ENCODE data around the gene SELENOH.
A peak's percentile ranks its signal among the peaks of the same experiment; 100 is the strongest.
"Not testable (repeated sequence)": the region's sequence is repeated elsewhere in the genome, so short reads cannot be mapped to it uniquely, and the experiment has no call there.

The SELENOH gene, protein sequence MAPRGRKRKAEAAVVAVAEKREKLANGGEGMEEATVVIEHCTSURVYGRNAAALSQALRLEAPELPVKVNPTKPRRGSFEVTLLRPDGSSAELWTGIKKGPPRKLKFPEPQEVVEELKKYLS

DNA sequence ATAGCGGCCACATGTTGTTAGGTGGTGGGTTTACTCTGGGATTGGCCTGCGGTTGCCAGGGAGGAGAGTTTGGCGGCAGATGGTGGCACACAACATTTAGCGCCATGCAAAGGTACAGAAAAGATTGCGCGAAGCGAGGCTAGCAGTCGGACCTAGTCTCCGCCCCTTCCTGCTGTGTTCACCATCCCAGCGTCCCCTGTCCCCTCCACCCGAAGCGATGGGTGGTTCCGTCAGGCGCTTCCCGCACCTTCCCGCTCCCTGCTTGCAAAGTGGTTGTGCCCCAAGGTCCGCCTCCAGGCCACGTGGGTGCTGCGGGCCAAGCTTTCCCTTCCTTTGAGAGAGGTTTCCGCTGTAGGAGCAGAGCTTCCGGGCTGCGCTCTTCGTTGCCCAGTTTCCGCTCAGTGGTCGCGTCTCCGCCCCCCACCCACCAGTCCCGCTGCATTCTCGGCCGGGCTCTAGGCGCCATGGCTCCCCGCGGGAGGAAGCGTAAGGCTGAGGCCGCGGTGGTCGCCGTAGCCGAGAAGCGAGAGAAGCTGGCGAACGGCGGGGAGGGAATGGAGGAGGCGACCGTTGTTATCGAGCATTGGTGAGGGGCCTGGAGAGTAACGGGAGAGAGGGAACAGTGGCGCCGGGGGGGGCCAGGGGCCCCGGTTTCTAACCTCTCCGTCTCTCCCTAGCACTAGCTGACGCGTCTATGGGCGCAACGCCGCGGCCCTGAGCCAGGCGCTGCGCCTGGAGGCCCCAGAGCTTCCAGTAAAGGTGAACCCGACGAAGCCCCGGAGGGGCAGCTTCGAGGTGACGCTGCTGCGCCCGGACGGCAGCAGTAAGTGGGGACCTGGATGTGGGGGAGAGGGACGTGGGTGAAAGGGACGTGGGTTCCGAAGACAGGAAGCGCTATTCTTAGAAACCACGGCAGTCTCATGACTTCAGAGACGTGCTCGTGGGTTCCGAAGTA is at the start of gene SELENOH:
SELENOH (plus strand) TSS at position 360 of the 955 bp plus-strand sequence; CDS start at position 465, 105 bp downstream.
- peaks cover 2% of the 10 kb centered on the region for H3K4me1 ChIP-seq (ENCODE audit: control insufficient read depth, insufficient read depth, low read length)
- peak within 1 kb of the TSS; percentile 99 for H3K9ac ChIP-seq (ENCODE audit: low read depth, low read length)
- no peaks in the 10 kb centered on the region for H3K27me3 ChIP-seq (ENCODE audit: control insufficient read depth, insufficient read depth, low read length)
- no peaks in the 10 kb centered on the region for H3K9me3 ChIP-seq (ENCODE audit: control insufficient read depth, insufficient read depth, low read length)
- H3K4me3 ChIP-seq (ENCODE audit: low read depth, low read length): peak within 1 kb of the TSS; percentile 98
- peaks cover 18% of the 10 kb centered on the region for H3K36me3 ChIP-seq (ENCODE audit: control insufficient read depth, insufficient read depth, low read length)

DNA sequence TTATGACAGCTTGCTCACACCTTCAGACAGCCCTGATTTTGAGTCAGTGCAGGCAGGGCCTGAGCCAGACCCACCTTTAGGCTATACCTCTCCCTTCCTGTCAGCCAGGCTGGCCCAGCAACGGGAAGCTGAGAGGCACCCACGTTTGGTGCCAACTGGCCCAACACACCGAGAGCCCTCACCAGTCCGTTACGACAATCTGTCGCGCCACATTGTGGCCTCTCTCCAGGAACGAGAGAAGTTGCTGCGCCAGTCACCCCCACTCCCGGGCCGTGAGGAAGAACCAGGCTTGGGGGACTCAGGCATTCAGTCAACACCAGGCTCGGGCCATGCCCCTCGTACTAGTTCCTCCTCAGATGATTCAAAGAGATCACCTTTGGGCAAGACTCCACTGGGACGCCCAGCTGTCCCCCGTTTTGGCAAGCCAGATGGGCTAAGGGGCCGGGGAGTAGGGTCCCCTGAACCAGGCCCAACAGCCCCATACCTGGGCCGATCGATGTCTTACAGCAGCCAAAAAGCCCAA is 42.4 kb upstream of the SELENOH start:
- Histone ChIP-seq H3K9me3 (ENCODE audit: control insufficient read depth, insufficient read depth, low read length) (no peaks in the 10 kb centered on the region), H3K4me3 (ENCODE audit: low read depth, low read length) (no peak overlapping the region), H3K27me3 (ENCODE audit: control insufficient read depth, insufficient read depth, low read length) (no peaks in the 10 kb centered on the region), H3K4me1 (ENCODE audit: control insufficient read depth, insufficient read depth, low read length) (no peaks in the 10 kb centered on the region), H3K36me3 (ENCODE audit: control insufficient read depth, insufficient read depth, low read length) (peaks cover 50% of the 10 kb centered on the region), H3K9ac (ENCODE audit: low read depth, low read length) (no peak overlapping the region)

DNA sequence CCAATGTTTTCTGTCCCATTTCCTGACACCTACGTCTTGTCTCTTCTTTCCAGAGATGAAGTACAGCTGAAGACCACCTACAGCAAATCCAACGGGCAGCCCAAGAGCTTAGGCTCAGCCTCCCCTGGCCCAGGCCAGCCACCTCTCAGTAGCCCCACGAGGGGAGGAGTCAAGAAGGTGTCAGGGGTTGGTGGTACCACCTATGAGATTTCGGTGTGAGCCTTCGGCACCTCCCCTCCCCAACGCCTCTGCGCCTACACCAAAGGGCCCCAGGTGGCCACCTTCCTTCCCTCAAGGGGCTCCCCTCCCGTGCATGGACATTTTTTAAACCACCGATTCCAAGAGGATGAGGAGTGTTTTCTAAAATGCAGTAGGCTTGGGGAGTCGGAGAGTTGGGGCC is 41.5 kb upstream of the SELENOH start:
- Histone ChIP-seq H3K27me3 (ENCODE audit: control insufficient read depth, insufficient read depth, low read length) (no peaks in the 10 kb centered on the region), H3K9me3 (ENCODE audit: control insufficient read depth, insufficient read depth, low read length) (no peaks in the 10 kb centered on the region), H3K36me3 (ENCODE audit: control insufficient read depth, insufficient read depth, low read length) (peaks cover 47% of the 10 kb centered on the region), H3K4me1 (ENCODE audit: control insufficient read depth, insufficient read depth, low read length) (no peaks in the 10 kb centered on the region), H3K9ac (ENCODE audit: low read depth, low read length) (no peak overlapping the region), H3K4me3 (ENCODE audit: low read depth, low read length) (no peak overlapping the region)

DNA sequence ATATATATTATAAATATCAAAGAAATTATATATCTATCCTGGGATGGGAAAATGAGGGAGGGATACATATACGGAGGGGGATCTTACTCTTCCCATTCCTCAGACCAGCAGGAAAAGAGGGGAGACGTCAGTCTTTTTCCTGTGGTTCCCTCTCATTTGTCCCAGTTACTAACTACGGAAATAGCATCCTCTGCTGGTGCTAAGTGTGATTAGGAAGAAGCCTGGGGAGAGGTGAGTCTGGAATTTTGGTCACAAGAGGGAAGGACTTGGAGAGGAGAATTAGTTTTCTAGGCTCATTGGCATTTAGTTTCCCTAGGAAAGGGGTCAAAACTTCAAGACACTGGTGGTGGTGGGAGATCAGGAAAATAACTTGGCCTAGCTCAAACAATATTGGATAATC is 40.9 kb upstream of the SELENOH start:
- Histone ChIP-seq H3K27me3 (ENCODE audit: control insufficient read depth, insufficient read depth, low read length) (no peaks in the 10 kb centered on the region), H3K4me3 (ENCODE audit: low read depth, low read length) (no peak overlapping the region), H3K9me3 (ENCODE audit: control insufficient read depth, insufficient read depth, low read length) (no peaks in the 10 kb centered on the region), H3K4me1 (ENCODE audit: control insufficient read depth, insufficient read depth, low read length) (no peaks in the 10 kb centered on the region), H3K9ac (ENCODE audit: low read depth, low read length) (no peak overlapping the region), H3K36me3 (ENCODE audit: control insufficient read depth, insufficient read depth, low read length) (peaks cover 47% of the 10 kb centered on the region)

DNA sequence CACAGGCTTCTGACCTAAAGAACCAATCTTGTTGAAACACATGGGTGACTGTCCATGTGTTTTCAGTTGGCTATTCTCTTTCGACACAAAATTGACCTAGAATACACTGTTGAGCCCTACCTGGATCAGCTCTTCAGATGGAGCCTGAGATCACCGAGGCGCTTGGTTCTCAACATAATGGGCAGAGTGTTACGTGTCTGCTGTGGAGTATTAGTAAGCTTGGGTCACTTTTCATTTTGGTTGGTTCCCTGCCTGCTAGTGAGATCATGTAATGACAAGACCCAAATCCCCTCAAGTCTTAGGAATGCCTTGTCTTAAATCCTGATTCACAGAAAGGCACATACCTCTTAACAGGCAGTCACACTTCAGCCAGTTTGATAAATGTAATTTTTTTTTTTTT is 38.0 kb upstream of the SELENOH start:
- peaks cover 28% of the 10 kb centered on the region for H3K36me3 ChIP-seq (ENCODE audit: control insufficient read depth, insufficient read depth, low read length)
- H3K9ac ChIP-seq (ENCODE audit: low read depth, low read length): no peak overlapping the region
- no peak overlapping the region for H3K4me3 ChIP-seq (ENCODE audit: low read depth, low read length)
- no peaks in the 10 kb centered on the region for H3K9me3 ChIP-seq (ENCODE audit: control insufficient read depth, insufficient read depth, low read length)
- H3K27me3 ChIP-seq (ENCODE audit: control insufficient read depth, insufficient read depth, low read length): no peaks in the 10 kb centered on the region
- no peaks in the 10 kb centered on the region for H3K4me1 ChIP-seq (ENCODE audit: control insufficient read depth, insufficient read depth, low read length)

DNA sequence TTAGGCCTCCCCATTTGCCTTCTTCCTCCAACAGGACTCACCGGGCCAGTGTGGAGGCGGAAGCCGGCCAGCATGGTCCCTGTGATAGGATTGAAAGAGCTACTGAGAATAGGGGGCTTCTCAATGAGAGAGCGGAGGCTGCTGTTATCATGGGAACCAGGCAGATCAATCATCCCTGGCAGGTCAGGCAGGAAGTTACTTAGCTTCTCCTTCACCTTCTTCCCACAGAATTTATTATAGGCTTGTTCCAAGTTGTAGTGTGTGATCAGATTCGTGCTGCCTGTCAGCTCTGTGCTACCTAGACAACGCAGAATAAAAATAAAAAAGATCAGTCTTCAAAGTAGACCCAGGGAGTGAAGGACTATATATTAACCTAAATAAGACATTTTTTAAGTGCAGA is 36.4 kb upstream of the SELENOH start:
- H3K4me3 ChIP-seq (ENCODE audit: low read depth, low read length): no peak overlapping the region
- peaks cover 13% of the 10 kb centered on the region for H3K36me3 ChIP-seq (ENCODE audit: control insufficient read depth, insufficient read depth, low read length)
- H3K27me3 ChIP-seq (ENCODE audit: control insufficient read depth, insufficient read depth, low read length): no peaks in the 10 kb centered on the region
- H3K4me1 ChIP-seq (ENCODE audit: control insufficient read depth, insufficient read depth, low read length): no peaks in the 10 kb centered on the region
- no peaks in the 10 kb centered on the region for H3K9me3 ChIP-seq (ENCODE audit: control insufficient read depth, insufficient read depth, low read length)
- H3K9ac ChIP-seq (ENCODE audit: low read depth, low read length): no peak overlapping the region

DNA sequence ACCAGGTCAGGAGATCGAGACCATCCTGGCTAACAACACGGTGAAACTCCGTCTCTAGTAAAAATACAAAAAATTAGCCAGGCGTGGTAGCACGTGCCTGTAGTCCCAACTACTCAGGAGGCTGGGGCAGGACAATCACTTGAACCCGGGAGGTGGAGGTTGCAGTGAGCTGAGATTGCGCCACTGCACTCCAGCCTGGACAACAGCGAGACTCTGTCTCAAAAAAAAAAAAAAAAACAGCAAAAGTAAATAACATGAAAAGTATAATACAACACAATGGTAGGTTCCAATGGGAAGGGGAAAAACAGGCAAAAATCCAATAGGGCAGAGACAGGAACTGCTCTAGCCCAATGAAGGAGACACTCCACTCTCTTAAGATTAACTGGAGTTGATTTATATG is 35.9 kb upstream of the SELENOH start:
- H3K4me3 ChIP-seq (ENCODE audit: low read depth, low read length); H3K9me3 ChIP-seq (ENCODE audit: control insufficient read depth, insufficient read depth, low read length); H3K9ac ChIP-seq (ENCODE audit: low read depth, low read length); H3K4me1 ChIP-seq (ENCODE audit: control insufficient read depth, insufficient read depth, low read length); H3K27me3 ChIP-seq (ENCODE audit: control insufficient read depth, insufficient read depth, low read length): not testable (repeated sequence)
- peaks cover 11% of the 10 kb centered on the region for H3K36me3 ChIP-seq (ENCODE audit: control insufficient read depth, insufficient read depth, low read length)

DNA sequence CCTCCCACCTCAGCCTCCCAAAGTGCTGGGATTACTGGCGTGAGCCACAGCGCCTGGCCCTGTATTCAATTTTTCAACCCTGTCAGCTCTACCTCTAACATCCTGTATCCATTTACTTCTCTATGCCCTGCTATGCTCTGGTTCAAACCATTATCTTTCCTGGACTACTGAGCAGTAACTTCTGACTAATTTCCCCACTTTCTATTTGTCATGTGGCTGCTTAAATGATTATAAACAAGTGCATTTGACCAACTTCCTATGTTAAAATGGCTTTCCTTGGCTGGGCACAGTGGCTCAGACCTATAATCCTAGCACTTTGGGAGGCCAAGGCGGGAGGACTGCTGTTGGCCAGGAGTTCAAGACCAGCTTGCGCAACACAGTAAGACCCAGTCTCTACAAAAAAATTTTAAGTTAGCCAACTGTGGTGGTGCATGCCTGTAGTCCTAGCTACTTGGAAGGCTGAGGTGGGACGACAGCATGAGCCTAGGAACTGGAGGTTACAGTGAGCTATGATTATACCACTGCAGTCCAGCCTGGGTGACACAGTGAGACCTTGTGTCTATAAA is 31.4 kb upstream of the SELENOH start:
- H3K27me3 ChIP-seq (ENCODE audit: control insufficient read depth, insufficient read depth, low read length): no peaks in the 10 kb centered on the region
- H3K4me1 ChIP-seq (ENCODE audit: control insufficient read depth, insufficient read depth, low read length): peaks cover 2% of the 10 kb centered on the region
- no peaks in the 10 kb centered on the region for H3K36me3 ChIP-seq (ENCODE audit: control insufficient read depth, insufficient read depth, low read length)
- H3K9ac ChIP-seq (ENCODE audit: low read depth, low read length): no peak overlapping the region
- no peak overlapping the region for H3K4me3 ChIP-seq (ENCODE audit: low read depth, low read length)
- no peaks in the 10 kb centered on the region for H3K9me3 ChIP-seq (ENCODE audit: control insufficient read depth, insufficient read depth, low read length)

DNA sequence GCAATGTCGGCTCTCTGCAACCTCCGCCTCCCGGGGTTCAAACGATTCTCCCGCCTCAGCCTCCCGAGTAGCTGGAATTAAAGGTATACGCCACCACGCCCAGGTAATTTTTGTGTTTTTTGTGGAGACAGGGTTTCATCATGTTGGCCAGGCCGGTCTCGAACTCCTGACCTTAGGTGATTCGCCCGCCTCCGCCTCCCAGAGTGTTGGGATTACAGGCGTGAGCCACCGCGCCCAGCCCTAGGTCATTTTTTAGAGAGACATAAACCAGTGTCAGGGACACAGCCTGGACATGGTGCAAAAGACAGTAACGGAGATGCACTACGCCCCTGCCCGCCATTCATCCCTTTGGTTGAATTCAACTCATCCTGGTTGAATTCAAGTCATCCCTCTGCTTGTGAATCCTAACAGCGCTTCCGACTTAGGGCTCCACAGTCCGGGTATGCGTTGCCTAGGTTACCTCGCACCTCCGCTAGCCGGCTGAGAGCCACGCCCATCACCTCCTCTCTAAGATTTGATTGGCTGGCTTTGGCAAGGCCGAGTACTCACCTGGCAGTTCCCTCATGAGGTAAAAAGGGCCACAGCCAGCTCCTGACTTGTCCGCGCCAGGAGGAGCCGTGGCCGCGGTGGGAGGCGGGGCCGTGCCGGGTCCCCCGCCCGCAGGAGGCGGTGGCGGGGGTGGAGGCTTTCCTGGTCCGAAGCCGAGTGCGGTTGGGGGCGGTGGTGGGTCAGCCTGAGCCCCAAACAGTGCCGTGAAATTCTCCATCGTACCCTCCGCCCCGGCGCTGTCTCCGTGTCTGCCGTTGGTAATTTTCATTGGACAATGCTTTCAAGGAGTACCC is 29.7 kb upstream of the SELENOH start, which contains the start of gene MED19:
MED19 (minus strand) TSS at position 802 of the 842 bp plus-strand sequence; CDS start at position 766, 36 bp downstream.
- Histone ChIP-seq H3K9ac (ENCODE audit: low read depth, low read length) (peak within 1 kb of the TSS; percentile 96), H3K9me3 (ENCODE audit: control insufficient read depth, insufficient read depth, low read length) (no peaks in the 10 kb centered on the region), H3K4me1 (ENCODE audit: control insufficient read depth, insufficient read depth, low read length) (peaks cover 2% of the 10 kb centered on the region), H3K36me3 (ENCODE audit: control insufficient read depth, insufficient read depth, low read length) (no peaks in the 10 kb centered on the region), H3K27me3 (ENCODE audit: control insufficient read depth, insufficient read depth, low read length) (no peaks in the 10 kb centered on the region), H3K4me3 (ENCODE audit: low read depth, low read length) (peak within 1 kb of the TSS; percentile 89)

DNA sequence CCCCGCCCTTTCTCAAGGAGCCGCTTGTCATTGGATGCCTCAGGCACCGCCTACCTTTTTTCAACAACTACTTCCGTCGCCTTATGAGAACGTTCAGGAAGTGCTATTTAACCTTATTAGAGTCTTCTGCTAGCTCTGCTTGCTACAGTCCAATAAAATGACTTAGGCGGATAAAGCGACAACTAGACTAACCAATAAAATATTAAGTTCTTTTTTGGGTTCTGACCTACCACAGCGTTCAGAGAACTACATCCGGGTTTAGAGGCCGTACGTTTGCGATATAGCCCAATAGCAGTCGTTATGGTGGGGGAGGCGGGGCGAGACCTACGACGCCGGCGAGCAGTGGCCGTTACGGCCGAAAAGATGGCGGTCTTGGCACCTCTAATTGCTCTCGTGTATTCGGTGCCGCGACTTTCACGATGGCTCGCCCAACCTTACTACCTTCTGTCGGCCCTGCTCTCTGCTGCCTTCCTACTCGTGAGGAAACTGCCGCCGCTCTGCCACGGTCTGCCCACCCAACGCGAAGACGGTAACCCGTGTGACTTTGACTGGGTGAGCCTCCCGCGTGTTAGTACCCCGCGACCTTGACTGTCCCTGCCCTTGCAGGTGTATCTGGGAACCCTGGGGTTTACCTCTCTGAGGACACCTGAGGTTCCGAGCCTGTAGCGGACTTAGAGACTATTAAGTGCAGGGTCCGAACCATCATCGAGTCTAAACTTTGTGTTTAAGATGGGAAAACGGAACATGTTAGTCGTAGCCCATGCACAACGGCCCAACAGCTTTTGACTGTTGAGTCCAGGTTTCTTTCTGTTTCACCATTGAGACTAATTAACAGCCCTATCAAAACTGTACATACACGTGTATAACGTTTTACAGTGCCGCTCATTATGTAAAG is 28.8 kb upstream of the SELENOH start, which contains the start of gene TMX2:
TMX2 (plus strand) TSS at position 338 of the 895 bp plus-strand sequence; CDS start at position 364, 26 bp downstream.
- H3K9me3 ChIP-seq (ENCODE audit: control insufficient read depth, insufficient read depth, low read length): no peaks in the 10 kb centered on the region
- peak within 1 kb of the TSS; percentile 96 for H3K9ac ChIP-seq (ENCODE audit: low read depth, low read length)
- peaks cover 2% of the 10 kb centered on the region for H3K4me1 ChIP-seq (ENCODE audit: control insufficient read depth, insufficient read depth, low read length)
- peak within 1 kb of the TSS; percentile 89 for H3K4me3 ChIP-seq (ENCODE audit: low read depth, low read length)
- no peaks in the 10 kb centered on the region for H3K27me3 ChIP-seq (ENCODE audit: control insufficient read depth, insufficient read depth, low read length)
- H3K36me3 ChIP-seq (ENCODE audit: control insufficient read depth, insufficient read depth, low read length): no peaks in the 10 kb centered on the region
